Immature natural killer cell (primary cell): ENCODE measurements around the gene RHOXF2. TPM values are rescaled to one million over a fixed set of nuclear protein-coding genes. Genes with fewer than 3 reads are reported as not detected.
"Not testable (repeated sequence)": the region's sequence is repeated elsewhere in the genome, so short reads cannot be mapped to it uniquely, and the experiment has no call there.

ENCODE experiments used
- DNase-seq, 3 donors: peaks; one replicate each; pipeline ENCODE4 v3.0.0; 2022; ENCODE audit warnings: mixed read lengths in 1 of 3
- H3K27ac Mint-ChIP-seq, 6 donors: one replicate each; pipeline ENCODE4 v1.8.0; 2020; ENCODE audit warnings: mixed read lengths in 6 of 6, mild to moderate bottlenecking in 5 of 6, inconsistent platforms in 4 of 6, moderate library complexity in 3 of 6
- H3K27me3 Mint-ChIP-seq, 3 donors: one replicate each; pipeline ENCODE4 v1.8.0; 2020 to 2021; ENCODE audit warnings: low read depth in 3 of 3, mild to moderate bottlenecking in 3 of 3, mixed read lengths in 3 of 3, moderate library complexity in 3 of 3, inconsistent platforms in 1 of 3
- H3K36me3 Mint-ChIP-seq, 3 donors: one replicate each; pipeline ENCODE4 v1.8.0; 2020; ENCODE audit warnings: mixed read lengths in 3 of 3, inconsistent platforms in 2 of 3, mild to moderate bottlenecking in 2 of 3
- H3K4me1 Mint-ChIP-seq, 2 donors: one replicate each; pipeline ENCODE4 v1.8.0; 2020; ENCODE audit warnings: inconsistent platforms in 2 of 2, mild to moderate bottlenecking in 2 of 2, mixed read lengths in 2 of 2, moderate library complexity in 1 of 2
- H3K4me3 Mint-ChIP-seq, 5 donors: one replicate each; pipeline ENCODE4 v1.8.0; 2020; ENCODE audit warnings: mild to moderate bottlenecking in 5 of 5, mixed read lengths in 5 of 5, inconsistent platforms in 3 of 5, moderate library complexity in 3 of 5
- H3K9me3 Mint-ChIP-seq, 6 donors: one replicate each; pipeline ENCODE4 v1.8.0; 2020; ENCODE audit warnings: mild to moderate bottlenecking in 6 of 6, mixed read lengths in 6 of 6, inconsistent platforms in 4 of 6, moderate library complexity in 3 of 6
- polyA plus RNA-seq, 3 donors: library from polyadenylated mRNA; unstranded; fragments of 300-500 nt; fragmentation: Illumina TruSeq; gene quantifications; one replicate each; pipeline ENCODE4 v1.2.3, GENCODE V29; 2021

The RHOXF2 gene, protein sequence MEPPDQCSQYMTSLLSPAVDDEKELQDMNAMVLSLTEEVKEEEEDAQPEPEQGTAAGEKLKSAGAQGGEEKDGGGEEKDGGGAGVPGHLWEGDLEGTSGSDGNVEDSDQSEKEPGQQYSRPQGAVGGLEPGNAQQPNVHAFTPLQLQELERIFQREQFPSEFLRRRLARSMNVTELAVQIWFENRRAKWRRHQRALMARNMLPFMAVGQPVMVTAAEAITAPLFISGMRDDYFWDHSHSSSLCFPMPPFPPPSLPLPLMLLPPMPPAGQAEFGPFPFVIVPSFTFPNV
- under 1 TPM in 1 of 3 donors, not detected in 2; 0.12 TPM for polyA plus RNA-seq

DNA sequence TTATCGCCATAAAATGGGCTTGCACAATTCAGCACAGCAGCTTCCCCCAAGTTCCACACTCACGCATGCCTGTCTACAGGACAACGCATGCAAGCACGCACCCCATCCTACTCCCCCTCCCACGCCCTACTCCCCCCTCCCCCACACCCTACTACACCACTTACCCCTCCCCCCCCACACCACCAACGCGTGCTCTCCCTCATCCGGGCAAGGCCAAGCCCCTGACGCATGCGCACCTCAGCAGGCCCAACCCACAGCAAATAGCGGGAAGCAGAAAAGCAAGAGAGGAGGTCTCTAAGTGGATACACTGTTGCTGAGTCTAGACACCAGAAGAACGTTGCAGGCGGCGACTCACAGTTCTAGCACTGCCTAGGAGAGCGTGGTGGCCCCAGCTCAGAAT, at the start of gene RHOXF2:
Gene RHOXF2, plus strand, starts transcription at position 301 of the 400 bp plus-strand sequence. CDS start 138 bp downstream, outside the sequence.
- not testable (repeated sequence) for H3K27me3 Mint-ChIP-seq, H3K36me3 Mint-ChIP-seq, DNase-seq, H3K9me3 Mint-ChIP-seq, H3K4me1 Mint-ChIP-seq, H3K27ac Mint-ChIP-seq, H3K4me3 Mint-ChIP-seq

DNA sequence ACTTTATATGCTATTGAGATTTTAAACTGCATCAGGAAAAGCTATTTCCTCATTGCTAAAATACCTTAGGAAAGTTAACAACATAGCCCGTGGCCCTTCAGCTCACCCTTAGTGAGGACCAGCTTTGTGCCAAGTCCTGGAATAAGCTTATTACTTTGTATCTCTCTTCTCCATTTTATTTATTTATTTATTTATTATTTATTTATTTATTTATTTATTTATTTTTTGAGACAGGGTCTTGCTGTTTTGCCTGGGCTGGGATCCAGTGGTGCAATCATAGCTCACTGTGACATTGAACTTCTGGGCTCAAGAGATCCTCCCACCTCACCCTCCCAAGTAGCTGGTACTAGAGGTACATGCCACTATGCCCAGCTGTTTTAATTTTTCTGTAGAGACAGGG, 49.0 kb upstream of the RHOXF2 start:
- Mint-ChIP-seq H3K4me3 (no peak overlapping the region), H3K36me3 (no peaks in the 10 kb centered on the region), H3K4me1 (no peaks in the 10 kb centered on the region), H3K27me3 (peaks cover 0 to 1% (median 0%) of the 10 kb centered on the region in 3 donors), H3K9me3 (peaks cover 0 to 3% (median 0%) of the 10 kb centered on the region in 6 donors), H3K27ac (no peak overlapping the region)
- DNase-seq, result no peak

DNA sequence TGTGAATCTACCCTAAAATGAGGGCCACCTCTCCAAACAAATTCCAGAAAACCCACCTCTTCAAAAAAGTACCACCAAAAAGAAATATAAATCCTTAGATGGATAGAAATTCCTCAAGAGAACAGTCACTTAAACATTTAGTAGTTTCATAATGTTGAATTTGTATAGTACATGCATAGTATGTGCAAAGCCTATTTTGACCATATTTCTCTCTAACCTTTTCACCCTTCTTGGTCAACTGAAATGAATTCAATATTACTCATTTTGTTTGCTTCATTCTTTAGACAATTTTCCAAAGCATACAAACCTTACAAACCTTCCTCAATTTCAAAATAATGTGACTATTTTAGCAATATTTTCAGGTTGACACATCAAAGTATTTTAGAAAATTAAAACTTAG, 46.8 kb upstream of the RHOXF2 start:
- Mint-ChIP-seq H3K4me3 (no peak overlapping the region), H3K36me3 (no peaks in the 10 kb centered on the region), H3K9me3 (no peaks in the 10 kb centered on the region), H3K27me3 (peaks cover 0 to 2% (median 0%) of the 10 kb centered on the region in 3 donors), H3K27ac (no peak overlapping the region), H3K4me1 (no peaks in the 10 kb centered on the region)
- no peak for DNase-seq

DNA sequence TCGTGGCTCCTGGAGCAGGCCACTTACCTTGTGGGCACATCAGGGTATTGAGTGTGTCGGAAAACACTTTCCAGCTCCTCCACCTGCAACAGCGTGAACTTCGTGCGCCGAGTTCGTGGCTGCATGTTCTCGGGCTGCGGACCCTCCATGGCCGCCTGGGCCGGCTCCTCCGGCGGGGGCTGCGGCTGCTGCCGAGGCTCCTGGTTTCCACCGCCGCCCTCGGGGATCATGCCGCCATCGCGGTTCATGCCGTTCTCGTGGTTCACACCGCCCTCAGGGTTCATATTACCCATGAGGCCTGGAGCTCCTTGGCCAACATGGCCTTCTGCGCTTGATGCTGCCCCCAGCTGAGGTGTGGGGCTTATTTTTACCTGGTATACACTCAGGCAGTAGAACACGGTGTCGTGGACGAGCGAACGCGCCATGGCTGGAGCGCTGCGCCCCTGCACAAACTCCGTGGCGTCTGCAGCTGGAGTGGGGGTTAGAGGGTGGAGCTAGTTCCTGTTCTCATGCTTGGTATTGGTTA, 42.9 kb upstream of the RHOXF2 start, which contains the start of gene RHOXF1:
Gene RHOXF1, minus strand, starts transcription at position 476 of the 526 bp plus-strand sequence. Its CDS starts 51 bp downstream, at position 425.
- Mint-ChIP-seq H3K4me1 (no peaks in the 10 kb centered on the region), H3K4me3 (no peak within 1 kb of the TSS), H3K27ac (no peak within 1 kb of the TSS), H3K27me3 (peaks cover 0 to 3% (median 2%) of the 10 kb centered on the region in 3 donors), H3K36me3 (peaks cover 0 to 3% (median 0%) of the 10 kb centered on the region in 3 donors), H3K9me3 (no peaks in the 10 kb centered on the region)
- no peak for DNase-seq

DNA sequence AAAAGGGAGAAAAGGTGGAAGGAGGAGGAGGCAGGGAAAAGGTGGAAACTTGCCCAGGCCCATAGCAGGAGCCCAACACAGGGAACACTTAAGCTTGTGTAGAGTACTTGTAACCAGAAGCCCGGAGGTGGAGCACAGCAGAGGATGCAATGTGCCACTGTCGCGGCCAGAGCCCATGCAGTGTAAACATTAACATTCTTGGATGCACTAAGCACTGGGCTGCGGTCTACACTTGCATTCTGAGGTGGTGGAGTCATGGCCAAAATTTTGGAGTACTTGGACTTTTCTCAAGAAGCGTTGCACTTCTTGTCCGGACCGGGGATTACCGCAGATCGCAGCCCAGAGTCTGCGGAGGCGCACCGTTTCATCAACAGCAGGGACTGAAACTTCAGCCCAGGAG, 38.2 kb upstream of the RHOXF2 start:
- Mint-ChIP-seq H3K27ac (no peak overlapping the region), H3K27me3 (peaks cover 0 to 3% (median 2%) of the 10 kb centered on the region in 3 donors), H3K4me1 (no peaks in the 10 kb centered on the region), H3K9me3 (no peaks in the 10 kb centered on the region), H3K36me3 (peaks cover 0 to 3% (median 0%) of the 10 kb centered on the region in 3 donors), H3K4me3 (no peak overlapping the region)
- DNase-seq, result no peak

DNA sequence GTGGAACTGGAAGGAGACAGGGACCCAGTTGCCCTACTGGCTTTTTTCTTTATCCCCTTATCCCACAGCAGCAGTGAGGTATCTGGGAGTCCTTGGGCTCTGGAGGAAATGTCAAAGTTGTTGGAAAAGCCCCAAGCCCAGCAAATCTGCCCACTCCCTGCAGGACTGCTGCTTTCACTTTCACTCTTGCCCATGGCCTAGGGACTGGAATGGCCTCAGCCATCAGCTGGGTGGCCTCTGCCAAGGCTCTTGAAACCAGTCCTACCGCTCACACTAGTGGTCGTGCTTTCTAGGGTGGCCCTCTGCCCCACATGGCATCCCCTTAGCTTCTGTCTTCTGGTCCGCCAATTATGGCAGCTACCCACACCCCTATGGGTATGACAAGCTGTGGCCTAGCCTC, 33.0 kb upstream of the RHOXF2 start:
- H3K36me3 Mint-ChIP-seq, result no peaks in the 10 kb centered on the region
- peaks cover 0 to 2% (median 1%) of the 10 kb centered on the region in 3 donors for H3K27me3 Mint-ChIP-seq
- no peak for DNase-seq
- no peaks in the 10 kb centered on the region for H3K9me3 Mint-ChIP-seq
- H3K27ac Mint-ChIP-seq, result peak overlapping the region in 1 of 6 donors; percentile 19
- peaks cover 0 to 6% of the 10 kb centered on the region in 2 donors for H3K4me1 Mint-ChIP-seq
- no peak overlapping the region for H3K4me3 Mint-ChIP-seq

DNA sequence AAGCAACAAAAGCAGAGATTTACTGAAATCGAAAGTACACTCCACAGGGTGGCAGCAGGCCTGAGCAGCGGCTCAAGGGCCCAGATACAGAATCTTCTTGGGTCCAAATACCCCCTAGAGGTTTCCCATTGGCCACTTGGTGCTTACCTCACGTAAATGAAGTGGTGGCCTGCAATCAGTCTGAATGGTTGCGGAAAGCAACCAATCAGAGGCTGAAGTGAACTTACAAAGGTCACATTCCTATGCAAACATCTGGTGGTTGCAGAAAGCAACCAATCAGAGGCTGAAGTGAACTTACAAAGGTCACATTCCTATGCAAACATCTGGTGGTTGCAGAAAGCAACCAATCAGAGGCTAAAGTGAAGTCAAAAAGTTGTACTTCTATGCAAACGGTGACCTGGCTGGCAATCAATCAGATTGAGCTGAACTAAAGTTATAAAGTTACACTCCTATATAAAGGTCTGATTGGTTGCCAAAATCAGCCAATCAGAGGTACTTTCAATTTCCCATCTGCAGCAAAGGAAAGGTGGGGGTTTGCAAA, 30.0 kb upstream of the RHOXF2 start:
- not testable (repeated sequence) for H3K27ac Mint-ChIP-seq, DNase-seq, H3K27me3 Mint-ChIP-seq, H3K36me3 Mint-ChIP-seq, H3K4me1 Mint-ChIP-seq, H3K4me3 Mint-ChIP-seq, H3K9me3 Mint-ChIP-seq

DNA sequence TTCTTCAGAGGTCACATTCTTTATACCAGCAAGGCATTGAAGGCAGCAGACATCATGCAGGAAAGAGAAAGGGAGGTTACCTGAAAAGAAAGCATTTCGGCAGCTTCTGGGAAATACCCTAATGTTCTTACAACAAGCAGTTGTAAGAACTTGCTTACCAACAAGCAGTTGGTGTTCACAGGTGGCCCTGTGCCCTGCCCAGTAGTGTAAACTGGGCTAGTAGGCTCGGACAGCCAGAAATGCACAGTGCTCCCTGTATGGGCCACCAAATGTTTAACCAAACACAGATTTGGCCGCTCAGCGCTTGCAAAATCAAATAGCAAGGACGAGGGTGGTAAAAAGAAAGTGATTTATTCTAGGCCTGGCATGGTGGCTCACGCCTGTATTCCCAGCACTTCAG, 22.3 kb upstream of the RHOXF2 start:
- Mint-ChIP-seq H3K27ac (no peak overlapping the region), H3K4me1 (peaks cover 2 to 8% of the 10 kb centered on the region in 2 donors), H3K36me3 (no peaks in the 10 kb centered on the region), H3K9me3 (no peaks in the 10 kb centered on the region), H3K27me3 (no peaks in the 10 kb centered on the region), H3K4me3 (no peak overlapping the region)
- no peak for DNase-seq

DNA sequence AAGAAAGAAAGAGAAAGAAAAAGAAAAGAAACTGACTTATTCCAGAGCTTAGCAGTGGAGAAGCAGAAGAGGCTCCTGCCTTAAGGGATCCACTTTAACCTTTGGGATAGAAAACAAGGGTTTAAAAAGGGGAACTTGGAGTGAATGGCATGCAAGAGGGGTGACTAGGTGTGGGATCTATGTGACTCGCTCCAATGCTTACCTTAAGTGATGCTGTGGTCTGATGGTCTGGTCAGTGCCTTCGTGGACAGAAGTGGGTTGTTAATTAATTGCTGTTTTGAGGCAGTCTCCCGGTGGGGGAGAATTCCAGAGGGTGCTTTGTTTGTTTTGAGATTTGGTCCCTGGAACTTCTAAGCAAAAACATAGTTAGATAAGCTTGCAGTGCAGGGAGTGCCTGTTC, 21.6 kb upstream of the RHOXF2 start:
- Mint-ChIP-seq H3K4me3 (no peak overlapping the region), H3K27me3 (no peaks in the 10 kb centered on the region), H3K4me1 (peaks cover 2 to 8% of the 10 kb centered on the region in 2 donors), H3K9me3 (no peaks in the 10 kb centered on the region), H3K27ac (no peak overlapping the region), H3K36me3 (no peaks in the 10 kb centered on the region)
- no peak for DNase-seq

DNA sequence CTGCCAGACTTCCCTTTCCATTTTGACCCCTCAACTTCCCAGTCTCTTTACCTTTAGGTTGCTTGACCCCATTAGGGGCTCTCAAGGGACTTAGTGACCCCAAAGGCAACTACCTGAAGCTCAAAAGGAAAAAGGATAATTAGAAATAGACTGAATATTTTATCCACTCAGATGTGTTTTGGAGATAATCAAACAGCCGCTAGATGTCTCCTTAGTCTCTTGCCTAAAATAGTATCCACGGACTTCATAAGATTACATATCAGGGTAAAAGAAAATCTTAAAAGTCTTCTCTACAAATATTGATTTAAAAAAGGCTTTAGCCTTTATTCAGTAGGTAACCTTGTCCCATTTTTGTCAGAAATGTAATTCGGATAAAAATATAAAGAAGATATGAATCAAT, 21.0 kb upstream of the RHOXF2 start:
- Mint-ChIP-seq H3K4me3 (no peak overlapping the region), H3K27ac (no peak overlapping the region)

DNA sequence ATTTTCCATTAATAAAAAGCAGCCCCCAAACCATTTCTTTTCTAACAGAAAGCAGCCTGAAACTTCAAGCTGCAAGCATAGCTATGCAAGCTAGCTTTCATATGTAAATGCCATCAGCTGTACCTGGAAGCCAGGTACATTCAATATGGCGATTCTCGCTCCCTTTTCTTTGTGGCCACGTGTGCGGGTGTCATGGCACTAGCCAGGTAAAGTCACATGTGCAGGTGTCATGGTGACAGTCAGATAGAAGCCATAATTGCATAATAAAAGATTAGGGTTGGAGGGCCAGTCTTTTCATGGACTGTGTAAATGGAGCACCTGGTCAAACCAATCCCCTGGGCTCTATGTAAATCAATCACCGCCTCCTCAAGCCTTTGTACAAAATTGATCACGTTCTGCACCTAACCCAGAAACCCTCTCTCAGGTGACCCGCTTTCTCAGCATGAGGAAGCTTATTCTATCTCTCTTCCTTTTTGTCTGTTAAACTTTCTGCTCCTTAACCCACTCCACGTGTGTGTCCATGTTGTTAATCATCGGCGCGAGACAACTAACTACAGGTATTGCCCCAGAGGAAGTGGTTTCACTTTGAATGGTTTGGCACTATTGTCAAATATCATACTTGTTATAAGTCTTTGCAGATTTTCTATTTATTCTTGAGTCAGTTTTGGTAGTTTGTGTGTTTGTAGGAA, 18.0 kb upstream of the RHOXF2 start:
- peaks cover 16 to 26% of the 10 kb centered on the region in 2 donors for H3K4me1 Mint-ChIP-seq
- H3K36me3 Mint-ChIP-seq, result no peaks in the 10 kb centered on the region
- peak overlapping the region in 1 of 6 donors; percentile 20 for H3K27ac Mint-ChIP-seq
- H3K9me3 Mint-ChIP-seq, result no peaks in the 10 kb centered on the region
- H3K27me3 Mint-ChIP-seq, result peaks cover 0 to 5% (median 0%) of the 10 kb centered on the region in 3 donors
- peak overlapping the region in 3 of 5 donors; percentile 0 to 63 (median 29) for H3K4me3 Mint-ChIP-seq
- DNase-seq, result no peak

More for the DNA sequence above, 21.0 kb upstream of the RHOXF2 start:
- DNase-seq, result no peak
- Mint-ChIP-seq H3K9me3 (no peaks in the 10 kb centered on the region), H3K27me3 (no peaks in the 10 kb centered on the region), H3K4me1 (peaks cover 2 to 8% of the 10 kb centered on the region in 2 donors), H3K36me3 (no peaks in the 10 kb centered on the region)

DNA sequence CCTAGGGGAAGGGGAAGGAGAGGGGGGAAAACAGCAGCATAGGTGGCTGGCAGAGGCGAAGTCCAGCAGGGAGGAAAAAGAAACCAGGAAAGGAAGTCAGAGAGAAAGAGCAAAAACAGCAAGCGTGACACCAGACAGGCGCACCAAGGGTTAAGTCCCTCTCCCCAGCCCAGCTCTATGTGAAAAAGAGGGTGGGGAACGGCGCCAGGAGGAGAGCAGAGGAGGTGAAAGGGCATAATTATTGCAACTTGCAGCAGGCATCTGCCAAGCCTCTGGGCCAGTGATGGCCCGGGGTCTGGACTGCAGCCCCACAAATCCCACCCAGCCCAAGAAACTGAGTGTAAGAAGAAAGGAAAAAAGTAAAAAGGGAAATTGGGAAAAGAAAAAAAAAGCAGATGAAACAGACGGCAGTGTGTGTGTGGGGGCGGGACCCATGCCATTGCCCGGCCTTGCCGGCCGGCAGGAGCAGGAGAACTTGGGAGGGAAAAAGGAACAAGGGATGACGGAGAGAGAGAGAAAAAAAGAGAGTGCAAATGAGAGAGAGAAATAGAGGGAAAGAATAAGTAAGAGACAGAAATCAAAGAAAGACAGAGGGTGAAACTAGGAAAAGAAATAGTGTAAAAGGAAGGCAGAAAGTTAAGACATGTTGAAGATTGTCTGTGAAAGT, 14.1 kb upstream of the RHOXF2 start:
- Mint-ChIP-seq H3K9me3 (no peaks in the 10 kb centered on the region), H3K4me1 (peaks cover 37 to 50% of the 10 kb centered on the region in 2 donors), H3K36me3 (no peaks in the 10 kb centered on the region), H3K27me3 (peaks cover 0 to 5% (median 2%) of the 10 kb centered on the region in 3 donors), H3K27ac (peak overlapping the region in 3 of 6 donors; percentile 13 to 34 (median 19)), H3K4me3 (peak overlapping the region; percentile 5 to 57 (median 22))
- DNase-seq, result no peak

DNA sequence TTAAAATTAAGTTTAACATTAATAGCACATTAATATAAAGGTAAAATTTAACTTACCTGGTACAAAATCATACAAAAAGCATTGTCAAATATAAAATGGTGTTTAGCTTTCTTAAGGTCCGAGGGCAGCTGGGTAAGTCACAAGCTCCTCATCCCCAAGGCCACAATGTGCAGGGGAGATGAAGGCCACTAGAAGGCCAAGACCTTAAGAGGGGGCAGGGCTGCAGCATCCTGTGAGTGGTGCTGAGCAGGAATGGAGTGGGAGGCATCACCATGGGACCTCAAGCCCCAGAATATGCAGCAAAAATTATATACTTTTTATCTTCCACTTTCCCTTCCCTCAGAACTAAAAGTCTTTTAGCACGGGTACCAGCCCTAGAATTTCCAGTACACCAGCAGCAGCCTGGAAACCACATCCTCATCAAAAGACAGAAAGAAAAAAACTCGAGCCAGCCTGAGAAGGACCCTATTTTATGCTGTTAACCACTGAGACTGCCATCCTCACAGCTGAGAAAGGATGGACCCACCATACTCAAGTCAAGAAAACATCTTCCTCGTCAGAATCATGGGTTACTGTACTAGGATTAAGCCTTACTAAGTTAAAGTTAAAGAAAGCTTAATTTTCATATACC, 13.0 kb upstream of the RHOXF2 start:
- no peaks in the 10 kb centered on the region for H3K9me3 Mint-ChIP-seq
- peak; percentile 26 to 34 (median 29) for DNase-seq
- H3K4me1 Mint-ChIP-seq, result peaks cover 37 to 48% of the 10 kb centered on the region in 2 donors
- peak overlapping the region in 3 of 5 donors; percentile 28 to 70 (median 55) for H3K4me3 Mint-ChIP-seq
- peaks cover 0 to 5% (median 2%) of the 10 kb centered on the region in 3 donors for H3K27me3 Mint-ChIP-seq
- no peaks in the 10 kb centered on the region for H3K36me3 Mint-ChIP-seq
- H3K27ac Mint-ChIP-seq, result peak overlapping the region; percentile 8 to 84 (median 68)
